C4-2B (cell line): ENCODE measurements around the gene HPS5.

Experiments used
- CTCF ChIP-seq: fragments of 450-650 bp; conservative IDR thresholded peaks from 2 replicates; pipeline ENCODE4 v1.5.1; 2017; ENCODE audit warnings: mild to moderate bottlenecking
- ZFX ChIP-seq: fragments of 450-650 bp; IDR thresholded peaks from 2 replicates; pipeline ENCODE4 v1.6.1; 2017

GRCh38 chr11:18361154-18361553 lies 39.2 kb upstream of the HPS5 start:
- TF ChIP-seq CTCF (no peak), ZFX (no peak)
